ENCODE measurements around the gene BRINP1. TPM values are rescaled to one million over a fixed set of nuclear protein-coding genes. Genes with fewer than 3 reads are reported as not detected.

The BRINP1 gene
- total and polyA plus RNA-seq, 2 experiments from 2014 or later: 13.4 to 33.5 TPM

GRCh38 chr9:119273984-119274665 is 95.1 kb downstream of the BRINP1 start:
- H4K20me1 ChIP-seq (replicated peaks; ENCODE audit: insufficient read depth): no peaks in the 10 kb centered on the region
- no peak overlapping the region for H3K27ac ChIP-seq (ENCODE audit: low read depth)
- peak overlapping the region; percentile 39; the same call in 1 of the 2 replicates for H3K27ac Mint-ChIP-seq
- no peak overlapping the region for H3K4me2 ChIP-seq
- H3K4me1 ChIP-seq (ENCODE audit: insufficient read depth): peaks cover 36% of the 10 kb centered on the region
- H3K27me3 Mint-ChIP-seq (ENCODE audit: insufficient read depth, low read depth, poor library complexity): peaks cover 2% of the 10 kb centered on the region
- no peaks in the 10 kb centered on the region for H3K36me3 Mint-ChIP-seq (ENCODE audit: low read depth)
- no peaks in the 10 kb centered on the region for H3K9me2 ChIP-seq (ENCODE audit: insufficient read depth)
- H3K4me3 ChIP-seq: no peak overlapping the region
- H3K27me3 ChIP-seq (ENCODE audit: insufficient read depth): no peaks in the 10 kb centered on the region
- H3K4me3 Mint-ChIP-seq: no peak overlapping the region
- H3F3A ChIP-seq (replicated peaks; ENCODE audit: low read depth): no peaks in the 10 kb centered on the region
- no peaks in the 10 kb centered on the region for H3K36me3 ChIP-seq (ENCODE audit: insufficient read depth)
- H3K4me1 Mint-ChIP-seq: peaks cover 36% of the 10 kb centered on the region
- TF ChIP-seq EZH2phosphoT487 (IDR thresholded peaks at IDR 0.05; ENCODE audit: unreplicated experiment) (no peak), CTCF (conservative IDR thresholded peaks at IDR 0.05; ENCODE audit: low read depth in 2 of 2) (no peak), POLR2AphosphoS5 (IDR thresholded peaks at IDR 0.05; ENCODE audit: low read depth) (no peak), EZH2 (IDR thresholded peaks at IDR 0.05; ENCODE audit: low read depth, unreplicated experiment) (no peak), ZNF114 (CRISPR knock-in tag; IDR thresholded peaks at IDR 0.05) (no peak), NANOG (IDR thresholded peaks at IDR 0.05; ENCODE audit: borderline replicate concordance) (no peak), ETS1 (IDR thresholded peaks at IDR 0.05) (no peak), ZNF462 (CRISPR knock-in tag; IDR thresholded peaks at IDR 0.05) (no peak), JUNB (IDR thresholded peaks at IDR 0.05; ENCODE audit: unreplicated experiment) (no peak), STAT1 (IDR thresholded peaks at IDR 0.05; ENCODE audit: unreplicated experiment) (no peak), CREB1 (CRISPR knock-in tag; IDR thresholded peaks at IDR 0.05; ENCODE audit: low read depth) (no peak)
- H2AFZ ChIP-seq: no peak overlapping the region
- DNase-seq (ENCODE audit: low spot score) (no peak), ATAC-seq (no peak)
- H3K79me2 ChIP-seq (replicated peaks; ENCODE audit: insufficient read depth): peaks cover 32% of the 10 kb centered on the region
- H3K9me3 Mint-ChIP-seq: no peaks in the 10 kb centered on the region
